CD4-positive, alpha-beta T cell treated with Interferon gamma for 1 hour (primary cell): ENCODE measurements around the gene ACP2.

Experiments
- DNase-seq: peaks from one replicate; pipeline ENCODE4 v3.0.0-alpha.2; 2020

ACP2 gene, protein sequence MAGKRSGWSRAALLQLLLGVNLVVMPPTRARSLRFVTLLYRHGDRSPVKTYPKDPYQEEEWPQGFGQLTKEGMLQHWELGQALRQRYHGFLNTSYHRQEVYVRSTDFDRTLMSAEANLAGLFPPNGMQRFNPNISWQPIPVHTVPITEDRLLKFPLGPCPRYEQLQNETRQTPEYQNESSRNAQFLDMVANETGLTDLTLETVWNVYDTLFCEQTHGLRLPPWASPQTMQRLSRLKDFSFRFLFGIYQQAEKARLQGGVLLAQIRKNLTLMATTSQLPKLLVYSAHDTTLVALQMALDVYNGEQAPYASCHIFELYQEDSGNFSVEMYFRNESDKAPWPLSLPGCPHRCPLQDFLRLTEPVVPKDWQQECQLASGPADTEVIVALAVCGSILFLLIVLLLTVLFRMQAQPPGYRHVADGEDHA

DNA sequence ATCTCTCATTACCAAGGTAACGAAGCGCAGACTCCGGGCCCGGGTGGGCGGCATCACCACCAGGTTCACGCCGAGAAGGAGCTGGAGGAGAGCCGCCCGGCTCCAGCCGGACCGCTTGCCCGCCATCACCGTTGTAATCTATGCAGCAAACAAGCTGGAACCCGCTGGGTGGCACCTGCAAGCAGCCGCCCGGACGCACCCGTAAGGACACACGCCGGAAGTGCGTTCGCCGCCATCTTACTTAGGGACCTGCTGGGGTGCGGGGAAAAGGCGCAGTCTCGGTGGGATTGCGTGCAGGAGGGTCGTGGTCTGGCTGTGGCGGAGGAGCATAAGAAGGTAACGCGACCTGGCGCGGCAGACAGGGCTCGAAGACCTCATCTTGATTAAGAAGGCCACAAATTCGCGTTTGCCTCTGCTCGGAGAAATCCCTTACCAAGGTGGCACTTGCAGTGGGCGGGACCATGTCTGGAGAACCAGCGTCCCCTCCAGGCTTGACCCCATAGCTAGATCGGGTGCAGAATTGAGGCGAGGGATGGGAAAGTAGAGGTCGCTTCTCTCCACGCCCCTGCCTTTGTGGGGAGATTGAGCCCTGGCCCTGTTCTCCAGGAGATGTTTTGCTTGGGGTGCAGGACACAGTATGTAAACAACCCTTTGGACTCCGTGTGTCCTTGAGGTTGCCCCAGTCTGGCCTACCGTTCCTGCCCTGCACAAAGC lies at the start of gene ACP2:
ACP2 (minus strand) TSS at position 151 of the 714 bp plus-strand sequence; CDS start at position 126, 25 bp downstream.
- peak; percentile 83 for DNase-seq

DNA sequence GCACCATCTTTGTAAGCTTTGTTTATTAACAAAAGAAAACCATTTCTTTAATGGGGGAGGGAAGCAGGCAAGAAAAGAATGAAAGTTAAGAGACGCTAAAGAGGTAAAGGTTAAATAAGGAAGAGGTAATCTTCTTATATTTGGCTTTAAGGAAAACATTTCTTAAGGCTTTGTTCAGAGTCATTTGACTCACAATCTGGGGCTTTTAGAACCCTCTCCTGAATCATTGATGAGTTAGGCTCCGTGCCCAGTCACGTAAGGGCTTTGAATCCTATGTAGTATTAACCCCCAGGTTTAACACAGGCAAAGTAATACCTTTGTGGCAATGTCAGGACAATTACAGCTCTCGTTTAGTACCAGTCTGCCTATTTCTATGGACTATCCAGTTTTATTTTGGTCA lies 47.4 kb upstream of the ACP2 start:
- no peak for DNase-seq

DNA sequence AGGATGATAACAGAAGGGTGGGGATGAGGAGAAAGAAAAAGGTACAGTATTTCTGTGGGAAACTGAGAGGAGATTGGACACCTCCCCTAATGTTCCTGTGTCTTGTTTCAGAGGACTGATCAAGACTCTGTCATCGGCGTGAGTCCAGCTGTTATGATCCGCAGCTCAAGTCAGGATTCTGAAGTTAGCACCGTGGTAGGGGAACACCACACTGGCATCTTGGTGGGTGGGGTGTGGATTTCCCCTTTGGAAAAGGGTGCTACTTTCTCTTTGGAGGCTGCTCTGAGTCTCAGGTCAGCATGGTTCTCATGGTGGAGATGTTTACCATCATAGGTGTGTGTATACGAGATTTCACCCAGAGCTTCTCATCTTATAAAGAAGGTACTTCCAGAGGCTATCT lies 46.8 kb upstream of the ACP2 start:
- DNase-seq, result no peak

DNA sequence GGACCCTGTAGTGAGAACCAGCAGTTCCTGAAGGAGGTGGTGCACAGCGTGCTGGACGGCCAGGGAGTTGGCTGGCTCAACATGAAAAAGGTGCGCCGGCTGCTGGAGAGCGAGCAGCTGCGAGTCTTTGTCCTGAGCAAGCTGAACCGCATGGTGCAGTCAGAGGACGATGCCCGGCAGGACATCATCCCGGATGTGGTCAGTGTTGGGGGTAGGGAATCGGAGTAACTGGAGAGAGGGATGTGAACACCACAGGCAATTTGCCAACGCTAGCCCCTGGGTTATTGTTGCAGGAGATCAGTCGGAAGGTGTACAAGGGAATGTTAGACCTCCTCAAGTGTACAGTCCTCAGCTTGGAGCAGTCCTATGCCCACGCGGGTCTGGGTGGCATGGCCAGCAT lies 41.2 kb upstream of the ACP2 start:
- no peak for DNase-seq

DNA sequence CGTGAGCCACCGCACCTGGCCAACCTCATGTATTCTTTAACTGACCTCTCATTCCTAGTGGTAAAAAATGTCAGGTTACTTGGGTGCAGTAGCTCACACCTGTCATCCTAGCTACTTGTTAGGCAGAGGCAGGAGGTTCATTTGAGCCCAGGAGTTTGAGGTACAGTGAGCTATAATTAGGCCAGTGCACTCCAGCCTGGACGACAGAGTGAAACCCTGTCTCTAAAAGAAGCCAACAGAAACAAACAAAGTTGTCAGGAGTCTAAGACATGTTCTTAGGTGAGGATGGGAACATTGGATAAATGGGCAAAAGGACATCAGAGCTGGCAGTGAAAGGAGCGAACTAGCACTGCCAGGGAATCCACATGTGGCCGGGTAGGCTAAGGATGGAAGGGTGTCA lies 39.5 kb upstream of the ACP2 start:
- no peak for DNase-seq

DNA sequence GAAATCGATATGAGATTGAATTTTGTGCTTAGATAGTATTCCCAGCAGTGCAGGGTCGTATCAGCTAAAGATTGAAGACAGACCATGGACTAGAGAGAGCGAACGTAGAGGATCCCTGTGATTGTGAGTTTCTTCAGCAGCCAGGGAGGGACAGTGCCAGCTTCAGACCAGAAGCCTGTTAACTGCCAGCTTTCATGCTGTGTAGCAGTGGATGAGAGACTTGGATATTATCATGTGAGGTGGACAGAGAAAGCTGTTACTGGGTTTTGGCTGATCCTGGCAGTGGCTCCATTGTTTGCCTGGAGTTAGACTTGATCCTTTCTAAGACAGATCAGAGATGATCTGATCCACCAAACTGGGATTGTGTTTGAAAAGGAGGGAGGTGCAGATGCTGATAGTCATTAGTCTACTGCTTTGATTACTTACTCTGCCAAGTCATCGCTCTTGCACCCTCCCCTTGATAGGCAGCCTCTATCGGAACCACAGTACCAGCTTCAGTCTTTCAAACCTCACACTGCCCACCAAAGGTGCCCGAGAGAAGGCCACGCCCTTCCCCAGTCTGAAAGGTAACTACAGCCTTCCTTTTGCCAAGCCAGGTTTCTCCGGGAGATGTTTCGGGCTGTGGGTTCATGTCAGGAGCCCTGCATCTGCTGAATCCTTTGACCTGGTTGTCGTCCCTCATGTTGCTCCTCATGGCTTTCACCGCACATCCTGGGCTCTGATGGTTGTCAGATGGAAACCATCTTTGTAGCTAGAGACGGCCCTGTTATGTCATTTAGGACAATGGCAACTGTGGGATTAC lies 37.6 kb upstream of the ACP2 start:
- no peak for DNase-seq

DNA sequence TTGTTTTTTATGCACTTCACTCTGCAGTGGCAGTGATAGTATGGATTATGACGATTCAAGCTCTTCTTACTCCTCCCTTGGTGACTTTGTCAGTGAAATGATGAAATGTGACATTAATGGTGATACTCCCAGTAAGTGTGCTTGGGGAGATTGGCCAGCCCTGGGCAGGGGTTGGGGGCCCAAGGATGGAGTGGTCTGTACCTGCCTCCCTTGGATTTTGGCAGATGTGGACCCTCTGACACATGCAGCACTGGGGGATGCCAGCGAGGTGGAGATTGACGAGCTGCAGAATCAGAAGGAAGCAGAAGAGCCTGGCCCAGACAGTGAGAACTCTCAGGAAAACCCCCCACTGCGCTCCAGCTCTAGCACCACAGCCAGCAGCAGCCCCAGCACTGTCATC lies 35.5 kb upstream of the ACP2 start:
- DNase-seq, result no peak

DNA sequence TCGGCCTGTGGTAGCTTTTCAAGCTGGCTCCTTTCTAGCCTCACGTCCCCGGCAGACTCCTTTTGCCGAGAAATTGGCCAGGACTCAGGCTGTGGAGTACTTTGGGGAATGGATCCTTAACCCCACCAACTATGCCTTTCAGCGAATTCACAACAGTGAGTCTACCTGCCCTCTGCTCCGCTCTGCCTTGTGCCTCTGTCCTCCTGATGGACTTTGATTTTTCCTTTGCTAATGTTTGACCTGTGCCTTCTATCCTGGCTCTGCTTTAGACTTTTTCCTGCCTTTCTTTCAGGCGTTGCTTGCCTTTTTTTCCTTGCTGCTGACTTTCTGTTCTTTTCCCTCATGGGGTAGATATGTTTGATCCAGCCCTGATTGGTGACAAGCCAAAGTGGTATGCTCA lies 33.8 kb upstream of the ACP2 start:
- no peak for DNase-seq

DNA sequence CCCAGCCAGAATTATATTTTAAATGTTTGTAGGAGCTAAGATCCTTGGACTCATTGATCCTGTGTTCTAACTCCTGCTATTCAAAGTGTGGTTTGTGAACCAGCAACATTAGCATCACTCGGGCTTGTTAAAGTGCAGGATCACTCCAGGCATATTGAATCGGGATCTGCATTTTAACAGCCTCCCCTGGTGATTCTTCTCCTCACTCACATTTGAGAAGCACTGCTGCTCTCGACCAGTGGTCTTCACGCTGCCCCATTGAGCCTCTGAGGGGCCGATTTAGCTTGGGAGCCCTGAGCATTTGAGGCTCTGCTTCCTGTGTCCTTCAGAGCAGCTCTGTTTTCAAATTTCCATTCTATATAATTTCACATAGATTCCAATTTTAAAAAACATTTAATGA lies 32.2 kb upstream of the ACP2 start:
- no peak for DNase-seq

DNA sequence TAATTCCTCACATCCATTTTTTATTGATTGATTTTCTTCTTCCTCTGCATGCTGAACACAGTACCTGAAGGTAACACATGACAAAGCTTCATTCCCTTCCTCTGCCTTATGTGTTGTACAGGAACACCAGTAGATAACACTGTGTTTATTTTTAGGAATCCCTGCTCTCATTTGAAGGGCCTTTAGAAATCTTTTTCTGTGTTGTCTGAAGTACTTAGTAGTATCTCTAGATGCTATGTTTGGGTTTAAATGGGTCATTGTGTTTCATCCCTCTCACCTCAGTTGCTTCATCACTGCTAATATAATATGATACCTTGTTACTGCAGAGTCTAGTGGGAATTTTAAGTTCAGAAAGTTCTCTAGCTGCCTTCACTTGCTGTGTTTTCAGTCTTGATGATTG lies 31.5 kb upstream of the ACP2 start:
- no peak for DNase-seq

DNA sequence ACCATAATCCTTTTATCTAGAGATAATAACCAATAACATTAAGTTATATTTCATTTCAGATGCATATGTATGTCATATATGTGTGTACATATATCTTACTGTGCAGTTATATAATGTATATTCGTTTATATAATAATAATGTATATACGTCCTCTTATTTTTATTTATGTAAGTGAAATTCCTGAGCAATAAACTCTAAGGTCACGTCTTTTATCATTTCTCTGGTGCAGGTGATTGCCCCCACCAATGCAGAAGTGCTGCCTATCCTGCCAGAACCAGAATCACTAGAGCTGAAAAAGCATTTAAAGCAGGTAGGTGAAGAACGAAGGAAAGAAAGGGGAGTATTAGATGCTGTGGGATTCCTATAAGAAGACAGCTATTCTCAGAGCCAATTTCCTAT lies 30.2 kb upstream of the ACP2 start:
- no peak for DNase-seq

DNA sequence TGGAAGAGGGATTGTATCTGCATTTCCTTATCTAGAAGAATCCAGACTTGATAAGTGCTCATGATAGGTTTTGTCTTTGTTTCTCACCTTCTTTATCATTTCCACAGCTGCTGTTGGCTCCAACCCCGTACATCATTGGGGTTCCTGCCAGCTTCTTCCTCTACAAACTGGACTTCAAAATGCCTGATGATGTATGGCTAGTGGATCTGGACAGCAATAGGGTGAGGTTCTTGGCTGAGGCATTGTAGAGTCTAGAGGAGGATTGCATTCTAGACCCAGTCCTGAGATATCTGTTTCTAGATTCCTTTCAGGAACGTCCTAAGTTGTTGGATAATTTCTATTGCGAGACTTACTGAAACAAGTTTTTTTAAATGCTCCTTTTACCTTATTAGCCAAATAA lies 29.4 kb upstream of the ACP2 start:
- no peak for DNase-seq

DNA sequence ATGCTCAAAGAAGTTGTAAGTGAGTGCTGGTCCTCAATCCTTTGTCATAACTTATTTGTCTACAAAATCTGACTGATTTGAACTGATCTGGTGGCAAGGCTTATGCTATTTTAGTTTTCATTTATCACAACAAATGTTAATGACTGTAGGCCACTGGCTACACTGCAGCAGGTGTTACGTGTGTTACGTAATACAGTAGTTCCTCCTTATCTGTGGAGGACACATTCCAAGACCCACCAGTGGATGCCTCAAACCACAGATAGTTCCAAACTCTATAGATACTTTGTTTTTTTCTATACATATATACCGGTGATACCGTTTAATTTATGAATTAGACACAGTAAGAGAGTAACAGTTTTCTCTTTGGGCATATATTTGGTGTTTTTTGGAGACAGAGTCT lies 28.3 kb upstream of the ACP2 start:
- DNase-seq, result no peak

DNA sequence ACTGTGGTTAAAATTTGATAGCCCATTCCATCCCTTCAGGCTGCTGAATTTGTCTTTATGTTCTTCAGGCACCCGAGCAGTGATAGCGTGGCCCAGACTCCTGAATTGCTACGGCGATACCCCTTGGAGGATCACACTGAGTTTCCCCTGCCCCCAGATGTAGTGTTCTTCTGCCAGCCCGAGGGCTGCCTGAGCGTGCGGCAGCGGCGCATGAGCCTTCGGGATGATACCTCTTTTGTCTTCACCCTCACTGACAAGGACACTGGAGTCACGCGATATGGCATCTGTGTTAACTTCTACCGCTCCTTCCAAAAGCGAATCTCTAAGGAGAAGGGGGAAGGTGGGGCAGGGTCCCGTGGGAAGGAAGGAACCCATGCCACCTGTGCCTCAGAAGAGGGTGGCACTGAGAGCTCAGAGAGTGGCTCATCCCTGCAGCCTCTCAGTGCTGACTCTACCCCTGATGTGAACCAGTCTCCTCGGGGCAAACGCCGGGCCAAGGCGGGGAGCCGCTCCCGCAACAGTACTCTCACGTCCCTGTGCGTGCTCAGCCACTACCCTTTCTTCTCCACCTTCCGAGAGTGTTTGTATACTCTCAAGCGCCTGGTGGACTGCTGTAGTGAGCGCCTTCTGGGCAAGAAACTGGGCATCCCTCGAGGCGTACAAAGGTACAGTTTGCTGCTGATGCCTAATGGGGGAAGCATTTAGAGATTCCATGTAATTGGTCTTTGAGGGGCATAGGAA lies 26.1 kb upstream of the ACP2 start:
- no peak for DNase-seq

DNA sequence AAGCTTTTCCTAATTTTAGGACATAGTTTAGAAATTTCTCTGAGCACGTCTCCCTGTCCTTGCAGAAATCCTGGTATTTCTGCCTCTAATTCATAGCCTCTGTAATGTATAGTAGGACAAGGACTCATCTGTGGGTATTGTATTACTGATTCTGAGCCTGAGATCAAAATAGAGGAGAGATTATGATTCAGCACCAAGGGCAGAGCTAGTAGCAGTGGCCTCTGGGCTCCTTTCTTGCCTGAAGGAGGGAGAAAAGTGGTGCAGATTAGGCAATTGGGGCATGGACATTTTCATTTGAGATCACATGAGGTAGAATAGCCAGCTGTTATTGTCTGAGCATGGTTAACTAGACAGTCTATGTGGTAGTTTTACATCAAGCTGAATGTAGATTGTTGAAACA lies 24.1 kb upstream of the ACP2 start:
- DNase-seq, result no peak

DNA sequence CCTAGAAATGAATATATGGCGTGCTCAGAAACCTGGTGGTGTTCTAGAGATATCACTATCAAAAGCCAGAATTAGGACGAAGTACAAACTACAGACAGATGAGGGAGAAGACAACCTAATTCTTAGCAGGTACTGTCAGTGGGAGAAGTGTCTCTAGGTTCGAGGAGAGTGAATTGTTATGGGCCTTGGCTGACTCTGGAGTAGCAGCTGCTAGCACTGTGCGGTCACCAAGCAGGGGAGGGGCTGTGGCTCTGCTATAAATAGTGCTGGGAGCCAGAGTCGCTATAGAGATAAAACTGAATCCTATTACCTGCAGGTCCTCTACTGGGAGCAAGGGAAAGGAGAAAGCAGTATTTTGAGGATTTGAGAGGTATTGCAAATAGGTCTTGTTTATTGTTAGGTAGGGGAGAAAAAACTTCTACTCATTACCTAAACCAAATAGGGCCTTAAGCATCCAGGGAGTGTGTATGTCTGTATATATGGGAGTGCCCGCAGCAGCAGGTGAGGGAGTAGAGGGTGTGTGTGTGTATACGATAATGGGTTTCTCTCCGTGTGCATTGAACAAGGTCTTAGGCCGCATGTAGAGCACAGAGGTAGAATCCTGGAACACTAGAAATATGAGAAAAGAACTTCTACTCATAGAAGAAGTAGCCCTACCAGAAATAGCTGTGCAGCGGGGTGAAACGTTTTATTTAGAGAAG lies 23.5 kb upstream of the ACP2 start:
- no peak for DNase-seq

DNA sequence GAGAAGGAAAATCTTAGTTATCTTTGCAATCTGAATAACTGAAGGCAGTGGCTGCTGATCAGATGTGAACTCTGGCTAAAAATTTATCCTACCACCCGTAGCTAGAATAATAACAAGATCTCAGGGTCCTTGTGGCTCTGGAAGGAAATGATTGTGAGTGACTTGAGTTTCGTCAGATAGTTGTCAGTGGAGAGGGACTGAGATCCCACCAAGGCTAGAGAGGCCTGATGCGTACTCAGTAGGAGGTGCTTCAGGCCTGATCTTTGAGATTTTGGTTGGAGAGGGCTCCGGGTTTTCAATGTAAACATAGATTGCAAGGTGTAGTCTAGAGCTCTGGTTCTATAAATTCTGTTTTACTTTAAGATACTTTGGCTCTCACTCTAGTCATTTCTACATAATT lies 22.7 kb upstream of the ACP2 start:
- no peak for DNase-seq

DNA sequence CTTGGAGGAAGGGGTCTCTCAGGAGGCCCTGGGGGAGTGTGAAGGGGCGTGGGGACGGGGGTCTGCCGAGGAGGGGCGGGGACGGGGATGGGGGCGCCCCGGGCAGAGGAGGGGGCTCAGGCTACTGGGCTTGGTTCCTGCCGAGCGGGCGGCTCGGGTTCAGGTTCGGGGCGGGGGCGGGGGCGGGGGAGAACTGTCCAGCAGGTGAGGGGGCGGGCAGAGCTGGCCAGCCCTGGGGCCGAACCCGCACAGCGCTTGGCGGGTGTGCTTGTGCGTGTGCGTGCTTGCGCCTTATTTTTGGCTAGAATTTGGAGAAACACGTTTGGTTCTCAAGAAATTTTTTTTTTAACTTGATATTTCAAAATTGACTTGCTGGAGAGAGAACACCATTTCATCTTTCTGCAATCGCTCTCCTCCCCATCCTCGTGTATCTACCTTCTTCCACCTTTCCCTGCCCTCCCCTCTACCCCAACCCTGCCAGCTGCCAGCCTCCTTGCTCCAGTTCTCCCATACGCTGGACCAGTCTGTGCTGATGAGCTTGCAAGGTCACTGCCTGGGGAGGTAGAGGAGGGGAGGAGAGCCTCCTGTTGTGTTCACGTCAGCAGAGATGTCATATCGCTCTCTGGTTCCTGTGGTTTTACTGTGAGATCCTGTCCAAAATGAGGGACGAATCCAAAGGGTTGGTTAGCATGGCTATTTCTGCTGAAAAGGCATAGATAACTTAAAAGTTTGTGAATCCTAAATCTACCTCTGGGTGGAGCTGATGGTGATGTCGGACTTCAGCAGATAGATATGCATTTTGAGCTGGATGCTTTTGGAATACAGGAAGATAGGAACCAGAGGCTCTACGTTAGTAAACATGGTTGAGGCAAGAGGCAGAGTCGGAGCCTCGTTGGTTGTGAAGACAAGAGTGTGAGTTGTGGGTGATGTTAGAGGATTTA lies 22.0 kb upstream of the ACP2 start:
- peak; percentile 31 for DNase-seq

DNA sequence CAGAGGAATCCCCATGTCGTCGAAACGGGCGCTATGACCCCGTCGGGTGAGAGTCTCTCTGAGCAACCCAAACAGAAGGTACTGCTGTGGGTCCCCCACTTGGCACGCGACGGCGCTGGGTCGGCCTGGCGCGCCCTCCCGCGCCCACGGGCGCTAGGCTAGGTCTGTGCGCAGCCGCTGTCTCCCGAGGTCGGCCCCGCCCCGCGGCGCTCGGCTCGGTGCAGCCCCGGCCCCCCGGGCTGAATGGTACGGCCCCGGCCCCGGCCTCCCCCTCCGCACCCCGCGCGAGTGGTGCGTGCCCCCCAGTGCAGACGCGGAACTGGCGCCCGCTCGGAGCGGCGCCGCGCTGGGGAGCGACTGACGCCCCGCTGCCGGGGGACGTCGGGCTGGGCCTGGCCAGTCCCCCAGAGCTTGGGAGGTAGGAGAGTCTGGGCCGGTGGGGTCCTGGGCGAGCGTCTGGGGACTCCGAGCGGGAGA lies 21.3 kb upstream of the ACP2 start, which contains the start of gene MADD:
MADD (plus strand) TSS at position 305 of the 477 bp plus-strand sequence.
- peak; percentile 91 for DNase-seq

DNA sequence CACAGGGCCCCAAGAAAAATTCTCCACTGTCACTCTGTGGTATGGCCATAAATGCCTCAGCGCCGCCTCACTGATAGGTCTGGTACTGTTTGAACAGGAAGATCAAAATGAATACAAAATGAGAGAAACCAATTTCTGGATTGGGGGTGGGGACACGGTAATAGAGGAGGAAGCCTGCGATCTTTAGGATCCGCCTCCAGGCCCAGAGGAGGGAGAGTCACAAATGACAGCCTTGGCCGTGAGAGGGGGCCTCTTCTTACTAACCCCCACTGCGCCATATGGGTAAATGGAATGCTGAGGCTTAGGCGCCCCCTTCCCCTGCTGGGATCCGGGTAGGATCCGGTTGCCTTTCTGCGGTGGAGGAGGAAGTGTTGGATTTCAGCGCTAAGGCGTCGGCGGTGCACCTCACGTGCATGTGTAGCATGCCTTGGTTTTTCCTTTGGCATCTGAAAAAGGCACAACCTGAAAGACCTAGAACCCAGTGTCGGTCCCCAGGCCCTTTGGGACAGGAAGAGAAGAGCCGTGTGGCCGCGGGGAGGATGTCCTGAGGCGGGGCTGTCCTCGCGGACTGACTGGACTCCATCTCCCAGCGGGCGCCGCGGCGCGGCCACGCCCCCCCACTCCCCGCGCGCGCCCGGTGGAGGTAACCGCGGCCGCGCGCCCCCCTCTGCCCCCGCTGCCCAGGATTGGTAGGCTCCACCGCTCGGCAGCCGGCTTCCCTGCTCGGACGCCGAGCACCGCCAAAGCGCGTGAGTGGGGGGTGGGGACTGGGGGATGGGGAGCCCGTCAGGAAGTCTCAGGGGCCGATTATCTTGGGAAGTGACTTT lies 20.6 kb upstream of the ACP2 start:
- peak; percentile 85 for DNase-seq
